GM21367 (cell line): ENCODE data around the gene INTS7.
"Not testable (repeated sequence)": the region's sequence is repeated elsewhere in the genome, so short reads cannot be mapped to it uniquely, and the experiment has no call there.

Source experiments
- ATAC-seq: cut with Tn5 transposase; IDR thresholded peaks from one replicate; pipeline ENCODE4 v1.9.1; 2021; ENCODE audit not compliant: unreplicated experiment

INTS7 gene

GRCh38 chr1:211937422-211937821 is 97.9 kb downstream of the INTS7 start:
- ATAC-seq, result not testable (repeated sequence)

GRCh38 chr1:211935448-211935970 is 99.8 kb downstream of the INTS7 start:
- ATAC-seq, result peak; percentile 54

GRCh38 chr1:211933946-211934714 is 101.2 kb downstream of the INTS7 start:
- ATAC-seq, result no peak

- ATAC-seq, result no peak
Observed at GRCh38 chr1:211932933-211933254, 102.5 kb downstream of the INTS7 start.

GRCh38 chr1:211932231-211932932 is 103.0 kb downstream of the INTS7 start:
- ATAC-seq, result no peak

GRCh38 chr1:211929683-211930082 is 105.7 kb downstream of the INTS7 start:
- no peak for ATAC-seq

GRCh38 chr1:211928993-211929637 is 106.2 kb downstream of the INTS7 start:
- ATAC-seq, result no peak

- no peak for ATAC-seq
Observed at GRCh38 chr1:211928290-211928801, 107.0 kb downstream of the INTS7 start.

GRCh38 chr1:211925016-211925415 is 110.3 kb downstream of the INTS7 start:
- no peak for ATAC-seq

- ATAC-seq, result no peak
Observed at GRCh38 chr1:211924256-211924655, 111.1 kb downstream of the INTS7 start.

GRCh38 chr1:211923095-211923494 is 112.3 kb downstream of the INTS7 start:
- no peak for ATAC-seq

GRCh38 chr1:211921579-211922095 is 113.7 kb downstream of the INTS7 start:
- ATAC-seq, result no peak

- ATAC-seq, result no peak
Observed at GRCh38 chr1:211920602-211921226, 114.6 kb downstream of the INTS7 start.

GRCh38 chr1:211920141-211920572 is 115.2 kb downstream of the INTS7 start:
- ATAC-seq, result no peak

- no peak for ATAC-seq
Observed at GRCh38 chr1:211918843-211919414, 116.4 kb downstream of the INTS7 start.

GRCh38 chr1:211916458-211916857 is 118.9 kb downstream of the INTS7 start:
- ATAC-seq, result not testable (repeated sequence)

GRCh38 chr1:211915924-211916323 is 119.4 kb downstream of the INTS7 start:
- no peak for ATAC-seq

GRCh38 chr1:211912844-211913432 is 122.4 kb downstream of the INTS7 start:
- no peak for ATAC-seq

- ATAC-seq, result no peak
Observed at GRCh38 chr1:211912038-211912437, 123.3 kb downstream of the INTS7 start.

- ATAC-seq, result no peak
Observed at GRCh38 chr1:211910913-211911485, 124.4 kb downstream of the INTS7 start.
